H9 (cell line): Measurements from ENCODE around the gene TMEM131. TPM values are rescaled to one million over a fixed set of nuclear protein-coding genes. Genes with fewer than 3 reads are reported as not detected.

ENCODE experiments used
- DNase-seq: peaks from one replicate; pipeline ENCODE4 v3.0.0-alpha.2; 2017
- H2AFZ ChIP-seq: one replicate; pipeline ENCODE4 v1.6.1; 2013; ENCODE audit warnings: mild to moderate bottlenecking, low read length, control low read depth, moderate library complexity
- H2AK5ac ChIP-seq: 2 replicates; pipeline ENCODE4 v1.6.1; 2013; ENCODE audit warnings: low read length, control low read depth, mixed read lengths; ENCODE audit not compliant: insufficient read length
- H2BK120ac ChIP-seq: one replicate; pipeline ENCODE4 v1.6.1; 2013; ENCODE audit warnings: low read depth, mild to moderate bottlenecking, low read length, control low read depth, inconsistent platforms; ENCODE audit not compliant: poor library complexity, severe bottlenecking
- H2BK12ac ChIP-seq: 2 replicates; pipeline ENCODE4 v1.6.1; 2013; ENCODE audit warnings: low read length, control low read depth, mixed read lengths, low read depth; ENCODE audit not compliant: insufficient read length
- H2BK15ac ChIP-seq: 2 replicates; pipeline ENCODE4 v1.6.1; 2013; ENCODE audit warnings: low read depth, low read length, control low read depth
- H2BK20ac ChIP-seq: one replicate; pipeline ENCODE4 v1.6.1; 2013; ENCODE audit warnings: low read depth, mild to moderate bottlenecking, low read length, control low read depth, inconsistent platforms; ENCODE audit not compliant: poor library complexity, severe bottlenecking
- H2BK5ac ChIP-seq: 2 replicates; pipeline ENCODE4 v1.6.1; 2013; ENCODE audit warnings: low read length, control low read depth, mixed read lengths; ENCODE audit not compliant: insufficient read length
- H3K14ac ChIP-seq: 2 replicates; pipeline ENCODE4 v1.6.1; 2013; ENCODE audit warnings: low read length, control low read depth; ENCODE audit not compliant: insufficient read depth
- H3K18ac ChIP-seq: 2 replicates; pipeline ENCODE4 v1.6.1; 2013; ENCODE audit warnings: low read depth, mild to moderate bottlenecking, mixed read lengths, low read length, control low read depth; ENCODE audit not compliant: insufficient read length
- H3K23ac ChIP-seq: 2 replicates; pipeline ENCODE4 v1.6.1; 2013; ENCODE audit warnings: low read length, control low read depth, mixed read lengths, low read depth; ENCODE audit not compliant: insufficient read length
- H3K23me2 ChIP-seq: 2 replicates; pipeline ENCODE4 v1.6.1; 2013; ENCODE audit warnings: low read depth, mild to moderate bottlenecking, mixed read lengths, low read length, control low read depth; ENCODE audit not compliant: insufficient read length, poor library complexity, severe bottlenecking
- H3K27ac ChIP-seq: 2 replicates; pipeline ENCODE4 v1.5.1; 2013; ENCODE audit warnings: low read length, control low read depth, mixed read lengths, low read depth; ENCODE audit not compliant: insufficient read length
- H3K27me3 ChIP-seq: 2 replicates; pipeline ENCODE4 v1.6.1; 2013; ENCODE audit warnings: low read length, control low read depth, inconsistent platforms; ENCODE audit not compliant: insufficient read depth
- H3K4ac ChIP-seq: 2 replicates; pipeline ENCODE4 v1.6.1; 2013; ENCODE audit warnings: low read depth, mild to moderate bottlenecking, control low read depth, inconsistent platforms, low read length, moderate library complexity
- H3K4me1 ChIP-seq: 2 replicates; pipeline ENCODE4 v1.6.1; 2013; ENCODE audit warnings: low read length, control low read depth, inconsistent platforms; ENCODE audit not compliant: insufficient read depth
- H3K4me2 ChIP-seq: 2 replicates; pipeline ENCODE4 v1.6.1; 2013; ENCODE audit warnings: low read length, control low read depth, mixed read lengths; ENCODE audit not compliant: insufficient read length, insufficient read depth
- H3K56ac ChIP-seq: 2 replicates; pipeline ENCODE4 v1.6.1; 2013; ENCODE audit warnings: low read depth, mild to moderate bottlenecking, mixed read lengths, low read length, control low read depth; ENCODE audit not compliant: insufficient read length
- H3K79me1 ChIP-seq: 2 replicates; pipeline ENCODE4 v1.6.1; 2013; ENCODE audit warnings: low read depth, mild to moderate bottlenecking, moderate library complexity, low read length, control low read depth, inconsistent platforms; ENCODE audit not compliant: insufficient read depth, poor library complexity, severe bottlenecking
- H3K79me2 ChIP-seq: 2 replicates; pipeline ENCODE4 v1.6.1; 2013; ENCODE audit warnings: low read length, control low read depth, inconsistent platforms; ENCODE audit not compliant: insufficient read depth
- H3K9ac ChIP-seq: 2 replicates; pipeline ENCODE4 v1.6.1; 2013; ENCODE audit warnings: low read length, control low read depth, mixed read lengths; ENCODE audit not compliant: insufficient read length; ENCODE audit errors: extremely low read depth
- H3K9me3 ChIP-seq: one replicate; pipeline ENCODE4 v1.6.1; 2013; ENCODE audit warnings: low read depth, low read length, inconsistent platforms; ENCODE audit not compliant: control insufficient read depth
- H3T11ph ChIP-seq: one replicate; pipeline ENCODE4 v1.6.1; 2013; ENCODE audit warnings: mild to moderate bottlenecking, low read length, control low read depth, inconsistent platforms
- H4K20me1 ChIP-seq: one replicate; pipeline ENCODE4 v1.6.1; 2013; ENCODE audit not compliant: control insufficient read depth, insufficient read length, insufficient read depth
- H4K5ac ChIP-seq: 2 replicates; pipeline ENCODE4 v1.6.1; 2013; ENCODE audit warnings: low read depth, mild to moderate bottlenecking, mixed read lengths, low read length, control low read depth; ENCODE audit not compliant: insufficient read length
- H4K8ac ChIP-seq: replicated peaks from 2 replicates; pipeline ENCODE4 v1.6.1; 2013; ENCODE audit warnings: low read length, control low read depth, mixed read lengths, low read depth; ENCODE audit not compliant: insufficient read length
- H4K91ac ChIP-seq: 2 replicates; pipeline ENCODE4 v1.6.1; 2013; ENCODE audit warnings: low read depth, mild to moderate bottlenecking, moderate library complexity, mixed read lengths, low read length, control low read depth; ENCODE audit not compliant: insufficient read length
- H3K27ac Mint-ChIP-seq, 3 experiments: 2 replicates in 2 of 3; 3 replicates in 1 of 3; pipeline ENCODE4 v1.8.0; 2020 to 2021; ENCODE audit warnings: mixed read lengths in 3 of 3, mild to moderate bottlenecking in 1 of 3, moderate library complexity in 1 of 3
- H3K27me3 Mint-ChIP-seq: 2 replicates; pipeline ENCODE4 v1.8.0; 2021; ENCODE audit warnings: low read depth, mild to moderate bottlenecking, moderate library complexity, mixed read lengths
- H3K36me3 Mint-ChIP-seq, 3 experiments: 2 replicates in 2 of 3; 3 replicates in 1 of 3; pipeline ENCODE4 v1.8.0; 2020 to 2021; ENCODE audit warnings: low read depth in 3 of 3, mixed read lengths in 3 of 3; ENCODE audit not compliant: insufficient read depth in 1 of 3
- H3K4me1 Mint-ChIP-seq, 2 experiments: 2 replicates each; pipeline ENCODE4 v1.8.0; 2020; ENCODE audit warnings: mixed read lengths in 2 of 2
- H3K4me3 Mint-ChIP-seq, 2 experiments: 2 replicates in 1 of 2; 3 replicates in 1 of 2; pipeline ENCODE4 v1.8.0; 2020 to 2021; ENCODE audit warnings: mild to moderate bottlenecking in 2 of 2, mixed read lengths in 2 of 2, moderate library complexity in 1 of 2
- H3K9me3 Mint-ChIP-seq, 2 experiments: 2 replicates in 1 of 2; 3 replicates in 1 of 2; pipeline ENCODE4 v1.8.0; 2020; ENCODE audit warnings: mild to moderate bottlenecking in 2 of 2, mixed read lengths in 2 of 2, moderate library complexity in 1 of 2
- CTCF ChIP-seq: fragments of 200-600 bp; sonication (generic); conservative IDR thresholded peaks from 3 replicates; pipeline ENCODE4 v1.8.0; 2021; ENCODE audit warnings: antibody characterized with exemption, mild to moderate bottlenecking
- WGBS: extraction: QIAGEN DNeasy Blood & Tissue Kit; methylation state at CpG from one replicate; pipeline ENCODE4 v1.1.7; 2013; ENCODE audit warnings: missing lambda C conversion rate, low lambda C conversion rate, mixed read lengths; ENCODE audit not compliant: insufficient read length; ENCODE audit errors: extremely low coverage; 5-methylcytosine and 5-hydroxymethylcytosine counted together
- total RNA-seq: library from RNA; stranded (reverse); gene quantifications from 2 replicates; pipeline ENCODE4 v1.2.1, GENCODE V29; 2021

Gene TMEM131
- total RNA-seq, 1 experiment from 2014 or later, result 20.9 TPM

GRCh38 chr2:97711394-97711711 lies 284.4 kb downstream of the TMEM131 start:
- Histone ChIP-seq H3K4ac (no peak overlapping the region), H3K18ac (no peak overlapping the region), H4K8ac (no peak overlapping the region), H2AFZ (no peak overlapping the region), H2BK20ac (no peak overlapping the region), H3K23ac (no peak overlapping the region), H2BK12ac (no peak overlapping the region), H3K56ac (no peak overlapping the region), H4K5ac (no peak overlapping the region), H3K9me3 (no peaks in the 10 kb centered on the region), H4K91ac (no peak overlapping the region), H3K4me1 (no peaks in the 10 kb centered on the region), H3K14ac (no peak overlapping the region), H3K79me2 (no peaks in the 10 kb centered on the region), H2BK120ac (no peak overlapping the region), H3K9ac (no peak overlapping the region), H2AK5ac (no peak overlapping the region), H3K27ac (no peak overlapping the region), H3K23me2 (no peaks in the 10 kb centered on the region), H3K79me1 (no peaks in the 10 kb centered on the region), H3K4me2 (no peak overlapping the region), H3K27me3 (no peaks in the 10 kb centered on the region), H2BK15ac (no peak overlapping the region), H2BK5ac (no peak overlapping the region), H4K20me1 (no peaks in the 10 kb centered on the region), H3T11ph (no peak overlapping the region)
- peaks cover 4 to 11% of the 10 kb centered on the region in 2 experiments for H3K4me1 Mint-ChIP-seq
- peaks cover 0 to 4% (median 0%) of the 10 kb centered on the region in 3 experiments; a peak in 3 of 7 replicates for H3K36me3 Mint-ChIP-seq
- peaks cover 2% of the 10 kb centered on the region for H3K27me3 Mint-ChIP-seq
- DNase-seq, result no peak
- no peak overlapping the region for H3K4me3 Mint-ChIP-seq
- no CpG with 5 or more reads among the region's 6 CpGs for WGBS
- H3K9me3 Mint-ChIP-seq, result peaks cover 0 to 2% of the 10 kb centered on the region in 2 experiments; a peak in 2 of 5 replicates
- no peak for TF ChIP-seq CTCF
- no peak overlapping the region; a peak in 1 of 7 replicates for H3K27ac Mint-ChIP-seq
